GM12878 (cell line): Measurements from ENCODE around the gene CDHR5.

Experiments
- HDAC2 ChIP-seq: fragments of 200-600 bp; sonication (generic); IDR thresholded peaks from 2 replicates; pipeline ENCODE4 v1.6.1; 2017
- POLR2A ChIP-seq: IDR thresholded peaks from 2 replicates; pipeline ENCODE4 v1.6.1; 2011; ENCODE audit warnings: low read depth, mild to moderate bottlenecking, low read length
- SMC3 ChIP-seq: IDR thresholded peaks from 2 replicates; pipeline ENCODE4 v1.6.1; 2011; ENCODE audit warnings: low read length, improper control_type of control experiment, borderline replicate concordance
- ZBED1 ChIP-seq: IDR thresholded peaks from 2 replicates; pipeline ENCODE4 v1.6.1; 2016; ENCODE audit warnings: borderline replicate concordance

DNA sequence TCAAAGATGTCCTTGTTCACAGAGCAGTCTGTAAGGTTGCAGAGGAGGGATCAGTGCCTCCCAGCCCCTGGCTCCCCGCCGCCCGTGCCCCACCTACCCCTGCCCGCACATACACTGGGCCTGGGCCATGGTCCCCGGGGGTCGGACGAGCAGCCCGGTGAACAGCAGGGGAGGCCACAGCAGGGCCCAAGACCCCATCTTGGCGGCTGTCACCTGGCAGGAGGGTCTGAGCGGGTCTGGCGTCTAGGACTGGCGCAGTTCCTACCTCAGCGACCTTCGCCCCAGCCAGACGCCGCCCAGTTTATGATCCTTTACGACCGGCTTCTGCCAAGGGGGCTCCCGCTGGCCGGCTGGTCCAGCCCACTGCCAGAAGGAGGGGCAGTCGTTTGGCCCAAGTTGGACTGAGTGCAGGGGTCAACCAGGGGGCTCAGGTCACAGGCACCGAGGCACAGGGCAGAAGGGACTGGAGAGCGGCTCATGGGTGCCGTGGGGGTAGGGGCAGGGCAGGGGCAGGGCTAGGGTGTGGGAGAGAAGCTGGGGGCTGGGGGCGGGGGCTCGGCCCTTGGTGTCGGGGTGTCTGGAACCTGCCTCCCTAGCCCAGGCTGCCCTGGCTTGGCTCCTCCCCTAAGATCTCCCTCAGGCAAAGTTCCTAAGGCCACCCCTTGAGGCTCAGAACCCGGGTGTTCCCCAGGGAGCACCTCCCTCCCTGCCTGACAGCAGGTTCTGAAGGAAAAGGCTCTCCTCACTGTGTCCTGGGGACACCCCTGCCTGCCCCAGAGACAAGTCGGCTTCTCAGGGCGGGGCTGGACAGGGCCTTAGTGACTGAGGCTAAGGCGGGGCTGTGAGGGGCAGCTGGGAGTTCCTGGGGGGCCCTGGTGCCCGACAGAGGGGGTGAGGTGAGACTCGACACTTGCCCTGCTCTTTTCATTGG is at the start of gene CDHR5:
- TF ChIP-seq ZBED1 = no peak
- no peak for TF ChIP-seq HDAC2
- TF ChIP-seq POLR2A = no peak
- TF ChIP-seq SMC3 = no peak
